GF-D8 (cell line): ENCODE data around the gene DNAJB9.
"Not testable (repeated sequence)": the region's sequence is repeated elsewhere in the genome, so short reads cannot be mapped to it uniquely, and the experiment has no call there.

Source experiments
- DNase-seq: peaks from one replicate; lab custom pipeline; 2025; lab: John Stamatoyannopoulos, UW

Gene DNAJB9

DNA sequence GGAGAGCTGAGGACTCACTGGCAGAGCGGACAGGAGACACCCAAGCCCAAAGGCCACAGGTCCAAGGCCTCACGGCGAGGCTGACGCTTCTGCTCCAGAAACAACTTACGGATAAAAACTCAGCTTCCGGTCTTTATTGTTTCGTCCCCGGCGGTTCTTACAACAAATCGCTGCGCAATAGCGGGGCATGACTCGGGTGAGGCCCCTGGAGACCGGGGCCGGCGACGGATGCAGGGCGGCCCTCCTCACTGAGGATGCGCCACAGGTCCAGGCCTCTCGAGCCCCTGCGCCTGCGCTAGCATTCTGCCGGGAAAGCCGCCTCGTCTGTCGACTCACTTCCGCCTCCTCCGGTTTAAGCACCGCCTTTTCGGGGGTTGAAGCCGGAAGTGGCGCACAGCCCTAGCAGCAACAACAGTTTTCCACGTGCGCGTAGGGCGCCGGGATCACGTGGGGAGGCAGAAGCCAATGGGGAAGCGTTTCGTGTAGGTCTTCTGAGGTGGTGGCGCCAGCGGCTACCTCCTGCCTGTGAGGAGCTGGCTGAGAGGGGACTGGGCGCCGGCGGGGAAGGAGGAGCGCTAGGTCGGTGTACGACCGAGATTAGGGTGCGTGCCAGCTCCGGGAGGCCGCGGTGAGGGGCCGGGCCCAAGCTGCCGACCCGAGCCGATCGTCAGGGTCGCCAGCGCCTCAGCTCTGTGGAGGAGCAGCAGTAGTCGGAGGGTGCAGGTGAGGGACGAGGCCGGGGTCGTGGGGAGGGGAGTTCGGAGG, at the start of gene DNAJB9, which contains the start of gene THAP5:
DNAJB9 (plus strand) TSS at position 494 of the 765 bp plus-strand sequence. CDS start 1,853 bp downstream, outside the sequence.
THAP5 (minus strand) TSS at position 326 of the 765 bp plus-strand sequence; CDS start at position 189, 137 bp downstream.
- DNase-seq, result peak; percentile 95

DNA sequence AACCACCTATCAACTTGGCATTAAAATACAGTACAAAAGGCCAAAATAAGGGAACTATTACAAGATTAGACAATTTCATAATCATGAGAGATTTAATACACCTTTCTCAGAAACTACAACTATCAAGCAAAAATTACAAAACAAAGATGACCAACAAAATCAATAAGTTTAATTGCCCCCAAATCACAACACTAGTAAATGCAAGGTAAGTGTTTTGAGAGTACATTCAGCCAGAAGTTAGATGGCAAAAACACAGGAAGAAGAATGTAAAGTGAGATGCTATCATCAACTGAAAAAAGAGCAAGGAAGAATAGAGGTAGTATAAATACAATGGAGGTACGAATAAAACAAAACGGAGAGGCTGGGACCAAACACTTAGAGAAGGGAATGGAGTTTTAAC, 46.9 kb upstream of the DNAJB9 start:
- no peak for DNase-seq

DNA sequence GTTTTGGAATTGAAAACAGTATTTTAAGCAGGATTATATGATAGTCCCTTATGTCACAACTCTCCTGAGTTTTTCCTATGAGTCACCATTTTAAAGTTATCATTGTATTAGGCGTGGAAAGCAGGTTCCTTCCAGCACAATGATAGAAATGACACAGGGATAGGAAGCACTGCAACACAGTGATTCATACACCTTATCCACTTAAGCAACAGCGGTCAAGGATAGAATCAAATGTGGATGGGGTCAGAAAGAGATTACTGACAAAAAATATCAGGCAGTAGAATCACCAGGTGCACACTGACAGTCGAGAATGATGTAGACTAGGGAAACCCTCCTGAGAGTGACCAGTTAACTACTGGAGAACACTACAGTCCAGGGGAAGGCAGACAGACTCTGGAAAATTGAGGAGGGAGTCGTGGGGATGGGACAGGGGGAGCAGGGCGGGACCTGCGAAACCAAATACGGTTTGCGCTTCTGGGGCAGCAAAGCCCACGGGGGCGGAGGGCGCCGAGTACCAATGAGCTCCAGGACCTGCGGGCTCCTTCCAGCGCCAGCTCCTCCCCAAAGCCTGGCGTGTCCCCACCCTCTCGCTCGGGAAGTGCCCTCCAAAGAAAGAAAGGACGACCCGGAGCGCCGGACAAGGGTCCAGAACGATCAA, 44.2 kb upstream of the DNAJB9 start:
- peak; percentile 66 for DNase-seq

DNA sequence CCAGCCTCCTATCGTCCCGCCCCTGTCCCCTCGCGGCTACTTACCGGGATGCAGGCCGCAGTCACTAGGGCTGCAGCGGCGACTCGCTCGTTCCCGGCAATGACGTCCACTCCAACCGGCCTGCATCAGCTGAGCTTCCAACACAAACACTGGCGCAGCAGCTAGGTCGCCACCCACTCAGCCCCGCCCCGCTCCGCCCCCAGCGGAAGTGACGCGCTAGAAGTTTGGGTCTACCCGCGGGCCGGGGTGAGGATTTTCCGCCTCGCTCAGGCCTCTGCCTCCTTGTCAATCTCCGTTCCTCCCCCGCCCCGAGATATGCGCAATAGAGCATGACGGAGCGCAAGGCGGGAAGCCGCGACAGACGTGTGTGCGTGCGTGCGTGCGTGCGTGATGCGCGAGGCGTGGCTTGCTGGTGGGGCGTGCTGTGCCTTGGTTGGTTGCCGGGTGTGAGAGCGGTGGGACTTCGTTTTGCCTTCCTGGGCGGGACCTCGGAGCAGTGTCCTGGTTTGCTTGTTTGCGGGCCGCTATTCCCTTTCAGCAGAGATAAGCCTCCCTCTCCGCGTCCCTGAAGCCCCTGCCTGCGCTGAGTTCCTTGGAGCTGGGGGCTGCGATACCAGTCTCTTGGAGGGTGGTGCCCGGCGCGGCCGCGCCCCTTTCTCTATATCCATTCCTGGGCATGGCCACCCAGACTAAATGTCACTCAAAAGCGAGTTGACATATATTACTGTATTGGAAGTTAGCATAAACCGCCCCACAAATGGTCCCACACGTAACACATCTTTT, 43.5 kb upstream of the DNAJB9 start, which contains the start of gene PNPLA8:
PNPLA8 (minus strand) TSS at position 151 of the 783 bp plus-strand sequence. CDS start 10,644 bp downstream, outside the sequence.
- DNase-seq, result peak; percentile 96

DNA sequence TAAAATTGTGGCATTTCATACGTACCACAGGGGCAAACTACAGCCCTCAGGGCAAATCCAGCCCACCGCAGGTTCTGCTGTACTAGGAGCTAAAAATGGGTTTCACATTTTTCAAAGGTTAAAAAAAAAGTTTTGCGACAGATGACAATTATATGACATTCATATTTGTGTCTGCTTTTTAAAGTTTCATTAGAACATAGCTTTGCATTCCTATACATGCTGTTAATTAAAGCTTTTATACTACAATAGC, 43.0 kb upstream of the DNAJB9 start:
- DNase-seq, result no peak

DNA sequence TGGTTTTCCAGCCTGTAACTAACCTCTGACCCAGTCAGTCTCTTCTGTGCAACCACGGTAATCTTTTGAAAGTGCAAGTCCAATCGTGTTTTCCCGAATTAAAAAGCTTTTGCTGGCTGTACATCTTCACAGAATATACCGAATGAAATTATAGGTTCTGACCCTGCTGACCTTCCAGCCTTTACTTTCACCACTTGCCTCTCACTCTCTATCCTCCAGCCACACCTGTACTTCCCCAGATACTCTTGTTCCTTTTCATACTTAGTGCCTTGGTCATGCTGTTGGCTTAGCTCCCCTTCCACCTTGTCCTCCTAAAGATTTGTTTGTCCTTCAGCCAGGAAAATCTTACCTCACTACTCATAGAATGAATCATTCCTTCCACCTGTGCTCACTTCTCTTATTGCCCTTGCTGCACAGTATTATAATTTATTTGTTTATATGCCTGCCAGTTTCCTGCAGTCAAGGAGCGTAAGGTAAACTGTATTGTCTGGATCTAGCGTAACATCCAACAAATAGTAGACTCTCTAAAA, 41.4 kb upstream of the DNAJB9 start:
- no peak for DNase-seq

DNA sequence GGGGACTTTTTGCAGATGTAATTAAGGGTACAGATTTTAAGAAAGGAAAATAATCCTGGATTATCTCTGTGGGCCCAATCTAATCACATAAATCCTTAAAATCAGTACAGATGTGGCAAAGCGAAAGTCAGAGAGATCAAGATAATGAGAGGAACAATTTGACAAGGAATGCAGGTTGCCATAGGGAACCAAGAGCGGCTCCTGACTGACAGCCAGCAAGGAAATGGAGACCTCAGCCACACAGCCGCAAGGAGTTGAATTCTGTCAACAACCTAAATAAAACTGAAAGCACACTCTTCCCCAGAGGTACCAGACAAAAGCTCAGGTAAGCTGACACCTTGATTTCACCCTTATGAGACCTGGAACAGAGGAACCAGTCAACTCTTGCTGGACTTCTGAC, 40.3 kb upstream of the DNAJB9 start:
- no peak for DNase-seq

DNA sequence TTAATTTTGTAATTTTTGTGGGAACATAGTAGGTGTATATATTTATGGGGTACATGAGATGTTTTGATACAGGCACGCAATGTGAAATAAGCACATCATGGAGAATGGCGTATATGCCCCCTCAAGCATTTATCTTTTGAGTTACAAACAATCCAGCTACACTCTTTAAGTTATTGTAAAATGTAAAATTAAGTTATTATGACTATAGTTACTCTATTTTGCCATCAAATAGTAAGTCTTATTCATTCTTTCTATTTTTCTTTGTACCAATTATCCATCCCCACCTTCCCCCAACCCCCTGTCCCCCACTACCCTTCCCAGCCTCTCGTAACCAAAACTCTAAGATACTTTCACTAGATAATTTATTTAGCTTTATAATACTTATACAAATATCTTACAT, 36.0 kb upstream of the DNAJB9 start:
- no peak for DNase-seq

DNA sequence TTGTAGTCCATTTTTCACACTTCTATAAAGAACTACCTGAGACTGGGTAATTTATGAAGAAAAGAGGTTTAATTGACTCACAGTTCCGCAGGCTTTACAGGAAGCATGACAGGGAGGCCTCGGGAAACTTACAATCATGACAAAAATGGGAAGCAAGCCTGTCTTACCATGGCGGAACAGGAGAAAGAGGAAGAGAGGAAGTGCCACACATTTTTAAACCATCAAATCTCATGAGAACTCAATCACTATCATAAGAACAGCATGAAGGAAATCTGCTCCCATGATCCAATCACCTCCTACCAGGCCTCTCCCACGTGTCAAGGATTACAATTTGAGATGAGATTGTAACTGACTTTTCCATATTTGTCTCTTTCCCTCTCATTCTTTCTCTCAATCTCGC, 34.4 kb upstream of the DNAJB9 start:
- DNase-seq, result no peak

DNA sequence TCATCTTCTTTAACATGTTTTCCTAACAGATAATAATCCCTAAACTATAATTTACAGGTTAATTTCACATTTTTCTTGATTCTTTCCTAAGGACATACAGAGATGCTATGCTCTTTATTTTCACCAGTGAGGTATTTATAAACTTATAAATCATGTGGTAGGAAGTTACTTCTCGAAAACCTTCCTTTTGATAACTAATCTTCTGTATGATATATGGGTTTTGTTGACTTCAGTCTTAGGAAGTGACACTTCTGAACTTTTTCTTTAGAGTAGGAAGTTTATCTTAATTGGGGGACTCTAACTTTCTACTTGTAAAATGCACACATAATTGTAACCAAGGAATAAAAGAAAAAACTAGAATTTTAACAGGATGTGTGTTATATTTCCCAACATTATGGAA, 33.9 kb upstream of the DNAJB9 start:
- DNase-seq, result no peak

DNA sequence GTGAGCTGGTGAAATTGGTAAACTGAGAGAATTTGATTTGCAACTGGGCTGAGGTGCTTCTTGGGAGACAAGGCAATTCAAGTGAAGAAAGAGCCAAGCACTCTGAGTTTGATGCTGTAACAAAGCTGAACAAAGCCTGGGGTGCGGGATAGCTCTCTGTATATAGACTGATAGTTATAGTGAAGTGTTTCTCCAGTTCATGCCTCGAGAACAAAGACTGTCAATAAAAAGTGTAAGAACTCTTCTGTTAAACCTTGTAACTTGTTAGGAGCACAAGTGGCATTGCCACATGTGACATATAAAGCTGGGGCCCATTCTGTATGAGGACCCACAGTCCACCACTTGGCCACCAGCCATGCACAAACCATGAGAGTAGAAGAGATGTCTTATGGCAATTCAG, 32.4 kb upstream of the DNAJB9 start:
- DNase-seq, result no peak

DNA sequence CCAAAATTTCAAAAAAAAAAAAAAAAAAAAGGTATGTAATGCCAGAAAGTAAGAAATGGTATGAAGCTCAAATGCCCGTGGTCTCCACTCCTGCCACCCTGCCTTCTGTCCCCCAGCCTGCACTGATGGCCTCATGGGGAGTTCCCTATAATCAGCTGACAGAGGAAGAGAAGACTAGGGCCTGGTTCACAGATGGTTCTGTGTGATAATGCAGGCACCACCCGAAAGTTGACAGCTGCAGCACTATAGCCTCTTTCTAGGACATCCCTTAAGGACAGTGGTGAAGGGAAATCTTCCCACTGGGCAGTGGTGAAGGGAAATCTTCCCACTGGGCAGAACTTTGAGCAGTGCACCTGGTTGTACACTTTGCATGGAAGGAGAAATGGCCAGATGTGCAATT, 31.4 kb upstream of the DNAJB9 start:
- not testable (repeated sequence) for DNase-seq

DNA sequence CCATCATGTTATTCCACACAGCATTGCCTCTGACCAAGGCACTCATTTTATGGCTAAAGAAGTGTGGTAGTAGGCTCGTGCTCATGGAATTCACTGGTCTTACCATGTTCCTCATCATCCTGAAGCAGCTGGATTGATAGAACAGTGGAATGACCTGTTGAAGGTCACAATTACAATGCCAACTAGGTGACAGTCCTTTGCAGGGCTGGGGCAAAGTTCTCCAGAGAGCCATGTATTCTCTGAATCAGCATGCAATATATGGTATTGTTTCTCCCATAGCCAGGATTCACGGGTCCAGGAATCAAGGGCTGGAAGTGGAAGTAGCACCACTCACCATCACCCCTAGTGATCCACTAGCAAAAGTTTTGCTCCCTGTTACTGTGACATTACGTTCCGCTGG, 31.0 kb upstream of the DNAJB9 start:
- not testable (repeated sequence) for DNase-seq

DNA sequence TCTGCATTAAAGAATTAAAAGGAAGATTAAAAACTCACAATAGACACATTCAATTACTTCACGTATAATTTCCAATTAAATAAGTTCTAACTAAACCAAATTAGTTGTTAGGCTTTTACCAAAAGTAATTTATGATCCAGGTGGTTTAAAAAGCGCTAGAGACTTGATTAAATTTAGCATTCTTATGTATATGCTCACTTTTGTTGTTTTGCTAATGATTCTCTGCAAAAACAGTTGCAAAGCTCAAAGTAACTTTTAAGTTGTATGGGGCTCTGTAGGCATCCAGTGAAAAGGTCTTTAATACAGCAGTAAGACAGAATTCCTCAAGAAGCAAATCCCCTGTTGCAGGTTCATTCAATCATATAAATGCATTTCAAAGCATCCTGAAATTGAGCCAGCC, 28.2 kb upstream of the DNAJB9 start:
- DNase-seq, result no peak

DNA sequence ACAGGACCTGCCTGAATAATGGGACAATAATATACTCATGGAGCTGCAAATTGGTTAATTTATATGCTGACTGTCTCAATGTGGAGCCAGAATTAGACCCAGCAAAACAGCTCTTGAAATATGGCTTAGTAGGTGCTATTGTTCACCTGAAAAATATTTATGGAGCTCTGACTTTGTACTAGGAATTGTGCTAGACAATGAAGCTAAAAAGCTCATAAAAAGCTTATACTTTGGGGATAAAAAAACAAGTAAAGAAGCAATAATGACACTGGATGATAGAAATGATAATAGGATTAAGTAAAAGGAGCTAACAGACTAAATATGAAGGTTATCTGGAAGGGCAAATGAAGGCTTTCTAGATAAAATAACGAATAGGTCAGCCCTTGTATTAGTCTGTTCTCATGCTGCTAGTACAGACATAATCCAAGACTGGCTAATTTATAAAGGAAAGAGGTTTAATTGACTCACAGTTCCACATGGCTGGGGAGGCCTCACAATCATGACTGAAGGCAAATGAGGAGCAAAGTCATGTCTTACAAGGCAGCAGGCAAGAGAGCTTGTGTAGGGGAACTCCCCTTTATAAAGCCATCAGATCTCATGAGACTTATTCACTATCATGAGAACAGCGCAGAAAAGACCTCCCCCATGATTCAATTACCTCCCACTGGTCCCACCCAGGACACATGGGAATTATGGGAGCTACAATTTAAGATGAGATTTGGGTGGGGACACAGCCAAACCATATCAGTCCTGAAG, 21.4 kb upstream of the DNAJB9 start:
- DNase-seq, result not testable (repeated sequence)

DNA sequence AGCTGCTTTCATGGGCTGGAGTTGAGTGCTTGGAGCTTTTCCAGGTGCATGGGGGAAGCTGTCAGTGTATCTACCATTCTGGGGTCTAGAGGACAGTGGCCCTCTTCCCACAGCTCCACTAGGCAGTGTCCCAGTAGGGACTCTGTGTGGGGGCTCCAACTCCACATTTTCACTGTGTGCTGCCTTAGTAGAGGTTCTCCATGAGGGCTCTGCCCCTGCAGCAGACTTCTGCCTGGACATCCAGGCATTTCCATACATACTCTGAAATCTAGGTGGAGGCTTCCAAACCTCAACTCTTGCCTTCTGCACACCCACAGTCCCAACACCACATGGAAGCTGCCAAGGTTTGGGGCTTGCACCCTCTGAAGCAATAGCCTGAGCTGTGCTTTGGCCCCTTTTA, 13.0 kb upstream of the DNAJB9 start:
- DNase-seq, result not testable (repeated sequence)

DNA sequence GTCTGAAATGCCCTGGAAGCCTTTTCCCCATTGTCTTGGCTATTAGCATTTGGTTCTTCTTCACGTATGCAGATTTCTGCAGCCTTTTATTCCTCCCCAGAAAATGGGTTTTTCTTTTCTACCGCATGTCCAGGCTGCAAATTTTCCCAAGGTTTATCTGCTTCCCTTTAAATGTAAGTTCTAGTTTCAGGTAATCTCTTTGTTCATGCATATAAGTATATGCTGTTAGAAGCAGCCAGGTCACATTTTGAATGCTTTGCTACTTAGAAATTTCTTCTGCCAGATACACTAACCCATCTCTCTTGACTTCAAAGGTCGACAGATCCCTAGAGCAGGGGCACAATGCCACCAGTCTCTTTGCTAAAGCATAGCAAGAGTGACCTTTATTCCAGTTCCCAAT, 12.5 kb upstream of the DNAJB9 start:
- DNase-seq, result no peak

DNA sequence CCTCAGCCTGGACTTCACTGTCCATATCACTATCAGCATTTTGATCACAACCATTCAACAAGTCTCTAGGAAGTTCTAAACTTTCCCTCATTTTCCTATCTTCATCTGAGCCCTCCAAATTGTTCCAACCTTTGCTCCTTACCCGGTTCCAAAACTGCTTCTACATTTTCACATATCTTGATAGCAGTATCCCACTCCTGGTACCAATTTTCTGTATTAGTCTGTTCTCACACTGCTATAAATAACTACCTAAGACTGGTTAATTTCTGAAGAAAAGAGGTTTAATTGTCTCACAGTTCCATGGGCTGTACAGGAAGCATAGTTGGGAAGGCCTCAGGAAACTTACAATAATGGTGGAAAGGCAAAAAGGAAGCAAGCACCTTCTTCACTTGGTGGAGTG, 12.1 kb upstream of the DNAJB9 start:
- no peak for DNase-seq

DNA sequence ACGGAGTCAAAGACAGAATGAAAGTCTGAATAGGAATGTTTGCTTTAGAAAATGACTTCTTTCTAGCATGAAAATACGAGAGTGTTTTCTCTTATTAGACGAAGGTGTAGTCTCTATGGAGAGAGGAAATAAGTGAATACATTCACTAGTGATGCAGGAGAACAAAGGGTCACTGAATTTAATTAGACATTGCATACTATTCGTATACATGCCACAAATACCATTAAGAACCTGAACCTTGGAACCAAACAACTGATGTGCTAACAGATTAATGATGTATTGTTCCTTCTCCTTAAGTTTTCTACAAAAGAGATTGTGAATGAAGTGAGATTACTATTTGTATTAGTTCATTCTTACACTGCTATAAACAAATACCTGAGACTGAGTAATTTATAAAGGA, 10.4 kb upstream of the DNAJB9 start:
- DNase-seq, result no peak

DNA sequence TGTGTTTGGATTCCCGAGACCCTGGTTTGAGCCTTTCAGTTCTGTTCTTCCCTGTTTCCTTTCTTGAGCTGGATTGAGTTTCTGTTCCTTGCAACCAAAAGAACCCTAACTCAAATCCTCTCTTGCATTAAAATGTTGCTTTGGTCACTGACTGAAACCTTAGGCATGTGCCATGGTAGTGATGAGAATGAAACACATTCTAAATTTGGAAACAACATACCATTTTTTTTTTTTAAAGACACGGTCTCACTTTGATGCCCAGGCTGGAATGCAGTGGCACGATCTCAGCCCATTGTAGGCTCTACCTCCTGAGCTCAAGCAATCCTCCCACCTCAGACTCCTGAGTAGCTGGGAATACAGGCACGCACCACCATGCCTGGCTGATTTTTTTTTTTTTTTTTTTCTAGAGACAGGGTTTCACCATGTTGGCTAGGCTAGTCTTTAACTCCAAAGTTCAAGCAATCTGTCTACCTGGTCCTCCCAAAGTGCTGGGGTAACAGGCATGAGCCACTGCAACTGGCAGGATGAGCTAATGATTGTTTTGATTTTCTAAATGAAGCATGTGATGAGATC, 8.5 kb upstream of the DNAJB9 start:
- no peak for DNase-seq

DNA sequence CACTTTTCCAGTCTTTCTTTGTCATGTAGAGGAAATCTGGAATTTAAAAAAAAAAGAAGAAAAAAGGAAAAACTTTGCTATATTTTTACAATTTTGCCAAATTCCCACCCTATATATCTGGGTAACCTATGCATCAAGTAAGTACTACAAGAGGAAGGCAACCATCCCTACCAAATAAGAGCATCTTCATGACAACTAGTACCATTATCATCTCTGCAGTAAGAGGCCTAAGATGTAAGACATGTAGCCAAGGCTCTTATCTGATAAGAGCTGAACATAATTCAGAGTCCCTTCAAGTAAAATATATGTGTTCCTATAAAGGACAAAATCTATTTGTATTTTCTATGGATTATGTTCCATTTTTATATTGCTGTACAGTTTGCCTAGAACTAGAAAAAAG, 3.7 kb upstream of the DNAJB9 start:
- DNase-seq, result no peak
